Right forelimb (tissue), 1 donor: ENCODE measurements around the gene NRXN2.
A peak's percentile ranks its signal among the peaks of the same experiment; 100 is the strongest.

Experiments
- DNase-seq: peaks from one replicate; pipeline ENCODE4 v3.0.0-alpha.2; 2018

The NRXN2 gene

GRCh38 chr11:64695548-64695947 lies 27.4 kb downstream of the NRXN2 start:
- no peak for DNase-seq

GRCh38 chr11:64694821-64695365 lies 28.1 kb downstream of the NRXN2 start:
- no peak for DNase-seq

DNA sequence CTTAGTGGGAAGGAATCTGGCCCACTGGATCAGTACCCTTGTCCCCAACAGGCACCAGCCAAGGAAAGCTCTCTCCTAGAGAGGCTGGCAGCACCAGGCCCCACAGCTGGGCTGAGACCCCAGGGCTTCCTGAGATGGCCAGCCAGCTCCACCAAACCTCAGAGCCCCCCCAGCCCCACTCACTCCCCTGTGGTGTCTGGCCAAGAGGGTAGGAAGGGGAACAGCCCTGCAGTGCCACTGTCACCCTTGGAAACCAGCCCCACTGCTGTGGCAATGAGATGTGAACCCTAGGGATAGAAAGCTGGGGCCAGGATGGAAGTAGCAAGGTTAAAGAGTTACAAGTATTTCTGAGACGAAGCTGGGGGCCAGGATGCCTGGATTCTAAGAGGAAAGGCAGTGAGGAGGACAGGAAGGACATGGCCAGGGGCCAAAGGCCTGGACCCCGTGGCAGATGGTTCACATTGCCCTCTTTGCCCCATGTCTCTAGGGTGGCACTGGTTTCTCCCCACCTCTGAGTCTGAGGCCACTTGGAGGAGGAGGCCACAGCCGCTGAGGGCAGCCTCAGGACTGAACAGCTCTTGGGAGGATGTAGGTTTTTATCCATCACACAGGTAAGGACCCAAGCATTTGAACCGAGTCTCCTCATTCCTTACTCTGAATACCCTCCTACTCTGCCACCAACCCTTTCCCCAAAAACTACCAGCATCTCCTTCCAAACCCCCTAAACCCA lies 28.8 kb downstream of the NRXN2 start:
- no peak for DNase-seq

DNA sequence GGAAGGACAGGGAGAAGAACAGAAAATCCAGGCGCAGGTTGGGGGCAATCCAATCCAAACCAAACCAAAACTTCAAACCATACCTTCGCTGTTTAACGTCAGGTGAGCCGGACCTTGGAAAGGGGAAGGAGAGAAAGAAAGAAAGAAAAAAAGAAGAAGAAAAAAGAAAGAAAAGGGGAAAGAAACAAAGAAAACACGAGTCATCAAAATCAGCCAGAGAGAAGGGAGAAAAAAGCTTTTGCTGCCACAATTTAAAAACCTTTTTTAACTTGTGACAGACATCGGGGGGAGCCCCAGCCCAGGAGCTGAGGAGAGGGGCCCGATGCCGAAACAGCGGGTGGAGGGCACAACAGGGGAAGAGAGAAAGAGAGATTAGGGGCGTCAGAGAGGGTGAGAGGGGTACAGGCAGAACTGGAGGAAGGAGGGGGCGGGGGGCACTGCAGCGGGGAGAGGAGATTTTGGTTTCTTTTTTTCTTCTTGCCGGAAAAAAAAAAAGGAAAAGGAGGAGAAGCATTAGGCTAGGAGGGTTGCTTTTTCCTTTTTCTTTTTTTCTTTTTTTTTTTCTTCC lies 30.1 kb downstream of the NRXN2 start:
- no peak for DNase-seq

- no peak for DNase-seq
These were observed 31.5 kb downstream of the NRXN2 start for GRCh38 chr11:64691543-64691942.

GRCh38 chr11:64690235-64690634 lies 32.8 kb downstream of the NRXN2 start:
- no peak for DNase-seq

- peak; percentile 95 for DNase-seq
These were observed 34.4 kb downstream of the NRXN2 start for GRCh38 chr11:64688534-64688982.

DNA sequence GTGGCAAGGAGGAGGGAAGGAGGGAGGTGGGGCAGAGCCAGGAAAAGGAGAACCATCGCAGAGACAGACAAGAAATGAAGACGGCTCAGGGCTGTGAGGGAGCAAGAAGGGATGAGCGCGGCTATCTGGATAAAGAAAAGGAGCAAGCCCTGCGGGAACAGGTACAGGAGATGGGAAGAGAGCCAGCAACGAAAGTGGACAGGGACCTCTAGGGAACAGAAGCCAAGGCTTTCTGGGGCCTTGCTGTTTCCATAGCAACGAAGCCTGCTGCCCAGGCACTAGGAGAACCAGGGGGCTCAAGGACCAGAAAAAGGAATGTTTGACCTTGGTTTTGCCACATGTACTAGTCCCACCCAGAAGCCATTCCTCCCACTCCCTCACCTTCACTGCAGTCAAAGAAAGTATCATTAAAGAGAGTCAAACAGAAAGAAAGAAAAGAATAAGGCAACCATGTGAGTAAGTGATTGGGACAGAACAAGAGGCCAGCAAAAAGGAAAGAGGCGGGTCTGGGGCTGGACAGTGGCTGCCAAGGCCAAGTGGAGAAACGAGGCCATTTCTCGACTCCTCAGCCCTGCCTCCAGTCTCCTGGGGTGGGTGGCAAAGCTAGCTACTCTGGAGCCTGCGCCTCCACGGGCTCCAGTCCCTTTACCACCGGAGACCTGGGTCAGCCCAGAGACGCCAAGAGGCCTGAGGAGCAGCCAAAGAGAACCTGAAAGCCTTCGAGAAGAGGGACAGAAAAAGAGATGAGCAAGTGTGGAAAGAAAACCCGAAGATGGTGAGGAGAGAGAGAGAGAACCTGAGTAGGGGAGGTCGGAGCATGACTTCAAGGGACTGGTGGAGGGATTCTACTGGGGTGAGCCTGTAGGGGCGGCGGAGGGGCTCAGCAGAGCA lies 35.1 kb downstream of the NRXN2 start:
- no peak for DNase-seq

GRCh38 chr11:64687204-64687603 lies 35.8 kb downstream of the NRXN2 start:
- DNase-seq = peak; percentile 70

DNA sequence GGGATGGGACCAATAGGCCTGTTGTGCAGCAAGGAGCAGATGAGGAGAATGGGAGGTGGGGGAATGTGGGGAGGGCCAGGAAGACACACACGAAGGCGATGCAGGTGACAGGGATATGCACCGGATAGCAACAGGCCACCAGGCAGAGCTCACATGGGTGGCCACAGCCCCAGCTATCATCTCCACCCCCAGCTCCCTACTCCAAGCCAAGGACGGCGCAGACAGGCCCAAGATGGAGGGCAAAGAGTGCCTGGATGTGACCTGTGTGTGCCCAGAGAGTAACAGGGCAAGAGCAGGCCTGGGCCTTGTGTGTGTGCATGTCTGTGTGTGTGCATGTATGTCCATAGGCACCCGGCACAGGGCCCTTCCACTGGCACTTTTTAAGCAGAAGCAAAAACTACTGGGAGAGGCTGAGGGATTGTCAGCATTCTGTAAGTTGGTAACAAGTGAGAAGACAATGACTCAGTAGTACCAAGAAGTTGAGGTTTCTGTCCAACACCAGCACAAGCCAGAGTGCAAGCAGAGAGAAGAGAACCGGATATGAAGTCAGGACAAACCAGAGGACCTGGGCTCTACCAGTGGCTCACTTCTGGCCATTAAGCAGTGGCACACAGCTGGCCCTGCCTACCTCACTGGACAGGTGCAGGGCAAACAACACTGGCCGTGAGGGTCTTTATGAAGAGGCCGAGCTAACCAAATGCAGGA lies 36.4 kb downstream of the NRXN2 start:
- no peak for DNase-seq

- no peak for DNase-seq
These were observed 37.5 kb downstream of the NRXN2 start for GRCh38 chr11:64685536-64685935.

DNA sequence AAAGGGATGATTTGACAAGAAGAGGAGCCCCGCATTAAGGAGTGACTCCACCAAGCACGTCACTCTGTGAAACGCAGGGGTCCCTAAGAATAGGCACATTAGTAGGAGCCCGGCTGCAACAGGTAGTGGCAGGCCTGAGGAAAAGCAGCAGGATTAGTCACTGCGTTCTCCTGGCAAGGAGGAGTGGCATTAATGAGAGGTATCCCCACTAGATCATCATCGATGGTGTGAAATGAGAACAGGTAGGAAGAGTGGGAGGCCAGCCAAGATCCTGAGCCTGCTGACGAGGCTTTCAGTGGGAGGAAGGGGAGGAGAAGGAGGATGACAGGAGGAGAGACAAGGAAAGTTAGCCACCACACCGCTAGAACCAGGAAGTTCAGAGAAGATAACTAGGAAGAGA lies 38.6 kb downstream of the NRXN2 start:
- no peak for DNase-seq

GRCh38 chr11:64681171-64681570 lies 41.8 kb downstream of the NRXN2 start:
- DNase-seq = no peak

GRCh38 chr11:64679846-64680245 lies 43.2 kb downstream of the NRXN2 start:
- DNase-seq = no peak

DNA sequence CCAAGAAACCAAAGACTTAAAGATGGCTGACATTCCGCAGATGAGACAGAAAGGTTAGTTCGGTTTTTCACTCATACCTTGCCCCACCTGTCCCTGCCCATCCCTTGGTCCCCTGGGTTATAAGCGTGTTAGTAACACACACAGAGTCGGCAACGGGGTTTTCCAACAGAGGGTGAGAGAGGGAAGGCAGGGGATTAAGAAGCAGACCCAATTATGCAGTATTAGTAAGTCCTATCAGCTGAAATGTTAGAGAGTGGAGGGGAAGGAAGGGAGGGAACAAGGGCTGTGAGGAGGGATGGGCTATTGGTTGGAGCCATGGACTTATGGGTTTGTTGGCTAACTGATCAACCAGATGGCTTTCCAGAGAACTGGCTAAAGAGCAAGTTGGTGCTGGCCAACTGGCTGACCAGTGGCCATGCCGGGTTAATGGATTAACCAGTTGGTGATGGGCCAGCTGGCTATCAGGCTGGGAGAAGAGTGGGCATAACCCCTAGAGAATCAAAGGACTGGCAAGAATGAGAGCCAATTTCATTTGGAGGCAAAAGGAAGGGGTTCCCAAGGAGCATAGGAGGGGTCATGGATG lies 45.5 kb downstream of the NRXN2 start:
- DNase-seq = no peak

- DNase-seq = no peak
These were observed 46.8 kb downstream of the NRXN2 start for GRCh38 chr11:64676261-64676615.

DNA sequence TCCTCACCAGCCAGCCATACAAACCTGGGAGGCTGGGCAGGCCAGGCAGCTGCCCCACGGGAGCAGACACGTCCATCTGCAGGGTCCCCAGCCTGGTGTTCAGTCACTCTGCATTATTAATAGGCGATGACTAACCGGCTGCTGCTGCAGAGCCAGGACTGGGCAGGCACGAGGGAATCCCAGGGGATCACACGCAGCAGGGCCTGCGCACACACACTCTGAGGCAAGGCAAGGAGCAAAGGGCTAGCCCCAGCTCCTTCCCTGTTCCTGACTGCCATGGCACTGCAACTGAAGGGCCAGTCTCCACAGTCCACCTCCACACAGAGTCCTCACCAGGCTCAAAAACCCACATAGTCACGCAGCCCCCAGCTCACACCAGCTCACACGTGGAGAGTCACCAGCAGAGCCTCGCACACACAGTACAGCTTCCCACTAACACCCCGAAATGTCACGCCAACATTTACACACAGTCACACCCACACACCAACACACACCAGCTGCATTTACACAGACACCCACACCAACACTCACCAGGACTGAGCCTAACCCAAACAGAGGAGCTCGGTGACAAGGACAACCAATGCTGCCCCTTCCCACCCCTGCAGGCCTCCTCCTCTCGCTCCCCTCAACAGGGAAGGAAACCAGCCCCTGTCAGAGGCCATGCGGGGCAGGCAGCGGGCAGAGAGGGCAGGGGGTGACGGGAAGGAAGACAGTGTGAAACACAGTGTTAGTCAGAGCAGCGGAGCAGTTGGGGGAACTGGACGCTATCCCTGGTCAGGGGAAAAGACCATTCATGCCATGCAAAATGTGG lies 47.3 kb downstream of the NRXN2 start:
- no peak for DNase-seq

DNA sequence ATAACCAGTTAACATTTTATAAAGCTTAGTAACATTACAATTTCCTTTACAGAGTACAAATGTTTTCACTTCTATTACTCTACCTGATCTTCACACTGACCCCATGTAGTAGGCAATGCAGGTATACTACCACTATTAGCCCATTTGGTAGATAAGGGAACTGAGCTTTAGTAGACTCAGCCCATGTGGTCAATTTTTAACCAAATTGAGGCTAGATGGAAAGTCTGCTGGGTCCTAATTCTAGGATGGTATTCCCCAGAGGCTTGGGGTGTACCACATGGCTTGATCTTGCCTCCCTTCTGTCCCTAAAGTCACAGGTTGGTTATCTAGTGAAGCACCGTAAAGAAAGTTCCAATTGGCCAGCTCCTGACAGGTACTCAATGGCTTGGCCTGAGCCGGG lies 48.2 kb downstream of the NRXN2 start:
- DNase-seq = no peak

DNA sequence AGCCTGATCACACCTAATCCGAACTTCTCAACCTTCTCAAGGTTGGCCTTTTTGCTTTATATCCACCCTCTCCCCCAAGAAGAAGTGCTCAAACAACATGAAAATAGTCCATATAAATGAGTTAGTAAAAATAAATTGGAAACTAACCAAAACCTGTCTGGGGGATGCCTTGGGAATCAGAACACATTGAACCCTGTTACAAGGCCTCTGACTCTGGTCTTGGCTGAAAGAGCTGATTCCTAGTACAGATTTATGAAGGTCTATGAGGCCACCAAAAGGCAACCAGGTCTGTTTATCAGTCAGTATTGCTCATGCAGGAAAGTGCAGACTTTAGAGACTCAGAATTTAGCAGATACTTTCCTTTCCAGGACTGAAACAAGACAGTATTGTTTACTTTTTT lies 49.7 kb downstream of the NRXN2 start:
- DNase-seq = no peak

GRCh38 chr11:64672875-64673274 lies 50.1 kb downstream of the NRXN2 start:
- DNase-seq = no peak

GRCh38 chr11:64670975-64671374 lies 52.0 kb downstream of the NRXN2 start:
- DNase-seq = no peak
